Bronchus fibroblast of lung (primary cell): Measurements from ENCODE around the gene MSH4. TPM values are rescaled to one million over a fixed set of nuclear protein-coding genes. Genes with fewer than 3 reads are reported as not detected.

Source experiments
- total RNA-seq: library from RNA; depleted of rRNA; stranded (reverse); fragments of >200 nt; gene quantifications from 2 replicates; pipeline ENCODE4 v1.2.3, GENCODE V29; 2015

The MSH4 gene
- total RNA-seq = not detected in 2 replicates

GRCh38 chr1:75796376-75797272 lies at the start of gene MSH4:
Gene MSH4, plus strand, starts transcription at chr1:75796882. Its CDS starts 104 bp downstream, at chr1:75796986.

DNA sequence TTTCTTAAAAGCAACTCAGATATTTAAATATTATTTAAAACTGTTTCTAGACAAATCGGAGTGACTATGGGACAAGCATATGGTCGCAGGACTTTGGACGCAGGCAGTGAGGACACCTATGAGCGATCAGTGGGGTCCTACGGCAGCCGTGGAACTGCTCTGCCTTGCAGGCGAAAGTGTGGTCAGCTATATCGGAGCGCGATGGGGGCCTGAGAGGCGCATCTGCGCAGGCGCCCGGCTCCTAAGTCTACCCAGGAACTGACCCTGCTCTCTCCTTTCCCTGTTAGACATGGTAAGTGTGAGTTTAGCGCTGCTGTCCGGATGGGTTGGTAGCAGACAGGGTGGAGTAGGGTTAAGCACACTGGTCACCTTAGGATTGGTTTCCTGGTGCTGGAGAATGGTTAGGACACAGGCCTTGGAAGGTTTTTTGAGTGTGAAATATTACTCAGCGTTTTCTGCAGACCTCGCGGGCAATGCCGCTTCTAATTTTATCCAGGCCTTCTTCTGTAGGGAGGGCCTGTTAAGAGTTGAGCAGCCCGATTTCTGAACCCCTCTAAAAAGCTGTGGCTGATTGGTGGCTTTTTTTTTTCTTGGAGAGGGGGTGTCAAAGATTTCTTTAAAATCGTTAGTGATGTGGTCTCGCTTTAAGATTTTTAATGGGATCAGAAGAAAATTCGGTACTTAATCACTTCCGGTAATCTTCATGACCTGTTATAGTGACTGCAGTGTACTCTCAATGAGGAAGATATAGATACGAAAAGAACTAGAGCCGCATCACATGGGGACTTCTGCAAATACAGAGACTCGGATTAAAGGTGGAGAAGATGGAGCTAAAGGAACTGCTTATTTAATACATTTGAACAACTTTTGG lies 10.5 kb upstream of the MSH4 start, which contains the start of gene RABGGTB:
RABGGTB (plus strand) TSS at position 274 of the 871 bp plus-strand sequence; CDS start at position 290, 16 bp downstream.

GRCh38 chr1:75932304-75932703 lies 135.6 kb downstream of the MSH4 start, which contains the start of gene ASB17:
Gene ASB17, minus strand, starts transcription at chr1:75932404. Its CDS starts 113 bp downstream, at chr1:75932291.

Other genes starting within 250 kb of the MSH4 start
- gene SLC44A5, start 185.8 kb upstream of the MSH4 start, total RNA-seq = under 0.01 TPM in 1 of 2 replicates, not detected in the other
- 18.1 and 21.5 TPM in 2 replicates for gene ACADM, start 72.2 kb upstream of the MSH4 start, total RNA-seq
- 48.8 and 60.9 TPM in 2 replicates for gene RABGGTB, start 10.6 kb upstream of the MSH4 start, total RNA-seq
- not detected in 2 replicates for gene ASB17, start 135.5 kb downstream of the MSH4 start, total RNA-seq